Measurements from ENCODE around the gene ZNF385A. TPM values are rescaled to one million over a fixed set of nuclear protein-coding genes. Genes with fewer than 3 reads are reported as not detected.

Gene ZNF385A
- total RNA-seq, 1 donor from 2014 or later: 0.99 TPM

- intact Hi-C loops (cut with micrococcal nuclease): loop anchor here (1.0 kb wide), 1 partner anchor 8 kb away; no protein-coding TSS in a partner anchor
- DNase-seq (ENCODE audit: low spot score): no peak
- Mint-ChIP-seq H3K27ac (no peak overlapping the region), H3K4me3 (peak overlapping the region; percentile 17), H3K9me3 (no peaks in the 10 kb centered on the region), H3K4me1 (ENCODE audit: low read depth) (peaks cover 43% of the 10 kb centered on the region), H3K36me3 (ENCODE audit: low read depth) (no peaks in the 10 kb centered on the region), H3K27me3 (ENCODE audit: insufficient read depth) (peaks cover 34% of the 10 kb centered on the region)
These were observed 36.8 kb upstream of the ZNF385A start for GRCh38 chr12:54421175-54421878.

- intact Hi-C loops (cut with micrococcal nuclease): loop anchor here (1.0 kb wide), 1 partner anchor 7 kb away; no protein-coding TSS in a partner anchor
- peaks cover 48% of the 10 kb centered on the region for H3K4me1 Mint-ChIP-seq (ENCODE audit: low read depth)
- DNase-seq (ENCODE audit: low spot score): no peak
- no peak overlapping the region for H3K27ac Mint-ChIP-seq
- H3K36me3 Mint-ChIP-seq (ENCODE audit: low read depth): no peaks in the 10 kb centered on the region
- H3K4me3 Mint-ChIP-seq: peak overlapping the region; percentile 73
- H3K9me3 Mint-ChIP-seq: no peaks in the 10 kb centered on the region
- H3K27me3 Mint-ChIP-seq (ENCODE audit: insufficient read depth): peaks cover 29% of the 10 kb centered on the region
These were observed 36.2 kb upstream of the ZNF385A start for GRCh38 chr12:54420766-54421144.

DNA sequence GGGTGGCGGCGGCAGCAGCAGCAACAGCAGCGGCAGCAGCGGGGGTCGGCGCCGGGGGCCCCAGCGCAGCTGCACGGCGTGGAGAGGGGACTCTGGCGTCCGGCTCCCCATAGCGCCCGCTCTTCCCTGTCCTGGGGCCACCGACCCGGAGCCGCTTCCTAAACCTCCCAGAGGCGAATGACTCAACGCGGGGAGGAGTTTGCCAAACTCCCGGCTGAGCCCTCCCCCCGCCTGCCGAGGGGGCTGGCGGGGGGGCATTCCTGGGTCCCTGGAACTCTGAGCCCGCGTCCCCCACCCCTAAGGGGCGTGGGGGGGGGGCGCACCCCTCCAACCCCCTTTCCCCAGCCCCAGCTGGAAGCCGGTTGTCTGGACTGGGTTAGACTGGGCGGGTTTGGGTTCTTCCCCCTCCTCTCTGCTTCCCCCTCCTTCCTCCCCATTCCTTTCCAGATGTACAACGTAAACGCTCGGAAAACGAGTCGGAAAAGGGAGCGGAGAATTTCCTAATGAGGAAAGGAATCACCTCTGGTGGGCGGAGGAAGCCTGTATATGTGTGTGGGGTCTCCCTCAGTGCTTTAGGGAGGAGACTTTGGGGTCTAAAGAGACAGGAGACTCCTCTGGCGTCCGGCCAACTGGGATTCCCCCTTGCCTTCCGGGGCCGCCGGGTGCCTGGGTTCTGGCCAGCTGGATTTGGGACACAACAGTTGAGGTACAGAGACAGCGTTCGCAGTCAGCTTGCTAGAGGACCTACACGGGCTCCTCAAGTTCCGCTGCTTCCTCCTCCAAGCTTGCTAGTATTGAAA lies 34.8 kb upstream of the ZNF385A start, which contains the start of gene ITGA5:
TSS of gene ITGA5 (minus strand) at position 179 of the 800 bp plus-strand sequence. CDS start at position 111, 68 bp downstream.
- peak within 1 kb of the TSS; percentile 80 for H3K4me3 Mint-ChIP-seq
- peaks cover 16% of the 10 kb centered on the region for H3K27me3 Mint-ChIP-seq (ENCODE audit: insufficient read depth)
- intact Hi-C loops (cut with micrococcal nuclease): loop anchor here (1.0 to 10.0 kb wide), 3 partner anchors 15 to 566 kb away; partner anchors contain the start of genes NCKAP1L and TESPA1
- H3K9me3 Mint-ChIP-seq: no peaks in the 10 kb centered on the region
- DNase-seq (ENCODE audit: low spot score): no peak
- H3K4me1 Mint-ChIP-seq (ENCODE audit: low read depth): peaks cover 52% of the 10 kb centered on the region
- peak within 1 kb of the TSS; percentile 86 for H3K27ac Mint-ChIP-seq
- no peaks in the 10 kb centered on the region for H3K36me3 Mint-ChIP-seq (ENCODE audit: low read depth)

DNA sequence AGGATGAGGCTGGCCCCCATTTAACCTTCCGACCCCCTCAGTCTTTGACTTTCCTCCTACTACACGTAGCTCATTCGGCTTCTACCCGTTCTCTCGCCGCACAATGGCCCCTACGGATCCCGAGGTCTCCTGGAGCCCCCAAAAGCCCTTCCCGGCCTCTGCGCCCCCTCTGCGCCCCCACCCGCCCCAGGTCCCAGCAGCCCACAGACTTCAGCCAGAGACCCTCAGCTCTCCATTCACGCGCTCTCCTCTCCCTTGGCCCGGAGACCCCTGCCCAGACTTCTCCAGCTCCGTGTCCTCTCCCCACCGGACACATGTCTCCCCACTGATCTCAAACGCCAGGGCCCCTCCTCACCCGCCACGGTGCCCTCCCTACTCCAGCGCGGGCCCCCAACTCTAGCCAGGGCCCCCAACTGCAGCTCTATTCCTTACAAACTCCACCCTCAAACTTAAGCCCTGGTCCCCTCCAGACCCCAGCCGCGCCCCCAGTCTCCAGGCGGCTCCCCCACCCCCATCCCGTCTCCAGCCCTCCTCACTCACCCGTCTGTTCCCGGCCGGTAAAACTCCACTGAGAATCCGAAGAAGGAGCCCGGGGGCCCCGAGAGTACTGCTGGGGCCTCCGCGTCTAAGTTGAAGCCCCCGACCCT lies 34.0 kb upstream of the ZNF385A start:
- H3K27me3 Mint-ChIP-seq (ENCODE audit: insufficient read depth): peaks cover 16% of the 10 kb centered on the region
- intact Hi-C loops (cut with micrococcal nuclease): loop anchor here (1.0 to 10.0 kb wide), 4 partner anchors 14 to 566 kb away; partner anchors contain the start of genes NCKAP1L and TESPA1
- H3K4me1 Mint-ChIP-seq (ENCODE audit: low read depth): peaks cover 55% of the 10 kb centered on the region
- H3K9me3 Mint-ChIP-seq: no peaks in the 10 kb centered on the region
- H3K36me3 Mint-ChIP-seq (ENCODE audit: low read depth): no peaks in the 10 kb centered on the region
- no peak for DNase-seq (ENCODE audit: low spot score)
- peak overlapping the region; percentile 86 for H3K27ac Mint-ChIP-seq
- H3K4me3 Mint-ChIP-seq: peak overlapping the region; percentile 80

GRCh38 chr12:54417712-54418440 lies 33.3 kb upstream of the ZNF385A start:
- H3K4me3 Mint-ChIP-seq: peak overlapping the region; percentile 80
- intact Hi-C loops (cut with micrococcal nuclease): loop anchor here (1.0 to 10.0 kb wide), 3 partner anchors 19 to 567 kb away; partner anchors contain the start of genes NCKAP1L and TESPA1
- H3K9me3 Mint-ChIP-seq: no peaks in the 10 kb centered on the region
- H3K36me3 Mint-ChIP-seq (ENCODE audit: low read depth): no peaks in the 10 kb centered on the region
- peaks cover 55% of the 10 kb centered on the region for H3K4me1 Mint-ChIP-seq (ENCODE audit: low read depth)
- peaks cover 9% of the 10 kb centered on the region for H3K27me3 Mint-ChIP-seq (ENCODE audit: insufficient read depth)
- no peak for DNase-seq (ENCODE audit: low spot score)
- peak overlapping the region; percentile 86 for H3K27ac Mint-ChIP-seq

DNA sequence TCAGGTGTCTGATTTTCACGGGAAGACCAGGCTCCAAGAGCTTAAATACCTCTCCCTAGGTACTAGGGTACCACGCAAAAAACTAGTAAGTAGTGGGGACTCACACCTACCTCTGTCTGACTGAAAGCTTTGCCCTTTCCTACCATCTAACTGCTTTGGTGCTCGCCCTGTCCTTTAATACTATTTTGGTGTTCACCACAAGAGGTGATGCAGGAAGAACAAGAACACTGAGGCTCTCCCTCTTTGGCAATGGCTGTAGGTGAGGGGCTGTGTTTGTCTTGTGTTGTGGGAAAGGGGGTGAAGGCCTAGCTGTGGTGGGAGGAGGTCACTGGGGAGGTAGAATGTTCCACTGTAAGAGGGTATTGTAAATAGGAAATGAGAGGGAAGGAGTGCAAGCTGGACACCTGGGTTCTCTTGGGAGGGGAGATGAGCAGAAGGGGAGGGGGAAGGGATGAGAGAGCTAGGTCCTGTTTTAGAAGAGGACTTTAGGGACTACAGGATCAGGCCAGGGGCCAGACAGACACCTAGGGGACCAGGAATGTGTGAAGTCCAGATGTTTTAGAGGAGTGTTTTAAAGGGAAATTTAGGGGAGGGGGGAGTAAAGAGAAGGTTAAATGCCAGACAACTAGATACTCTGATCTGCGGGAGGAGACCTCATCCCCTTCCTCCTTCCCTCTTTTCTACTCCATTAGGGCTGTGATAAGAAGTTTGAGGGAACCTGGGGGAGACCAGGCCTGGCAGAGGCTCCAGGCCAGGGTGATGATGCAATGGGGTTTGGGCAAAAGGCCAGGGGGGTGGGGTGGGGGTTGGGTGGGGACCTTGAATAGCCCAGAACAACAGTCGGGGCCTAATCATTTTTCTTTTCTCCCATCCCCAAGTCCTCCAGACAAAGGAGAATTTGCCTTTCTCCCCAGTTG lies 32.4 kb upstream of the ZNF385A start:
- no peak for DNase-seq (ENCODE audit: low spot score)
- peaks cover 60% of the 10 kb centered on the region for H3K4me1 Mint-ChIP-seq (ENCODE audit: low read depth)
- peaks cover 8% of the 10 kb centered on the region for H3K27me3 Mint-ChIP-seq (ENCODE audit: insufficient read depth)
- H3K27ac Mint-ChIP-seq: peak overlapping the region; percentile 93
- intact Hi-C loops (cut with micrococcal nuclease): loop anchor here (10.0 kb wide), 1 partner anchor 568 kb away; the partner anchor contains the start of gene TESPA1
- no peaks in the 10 kb centered on the region for H3K36me3 Mint-ChIP-seq (ENCODE audit: low read depth)
- H3K4me3 Mint-ChIP-seq: peak overlapping the region; percentile 80
- H3K9me3 Mint-ChIP-seq: no peaks in the 10 kb centered on the region

- Mint-ChIP-seq H3K9me3 (no peaks in the 10 kb centered on the region), H3K27ac (peak overlapping the region; percentile 61), H3K4me1 (ENCODE audit: low read depth) (peaks cover 65% of the 10 kb centered on the region), H3K36me3 (ENCODE audit: low read depth) (peaks cover 4% of the 10 kb centered on the region), H3K27me3 (ENCODE audit: insufficient read depth) (no peaks in the 10 kb centered on the region), H3K4me3 (no peak overlapping the region)
- intact Hi-C loops (cut with micrococcal nuclease): loop anchor here (10.0 kb wide), 1 partner anchor 569 kb away; the partner anchor contains the start of gene TESPA1
- DNase-seq (ENCODE audit: low spot score): no peak
These were observed 30.8 kb upstream of the ZNF385A start for GRCh38 chr12:54415221-54415929.

GRCh38 chr12:54413284-54414190 lies 29.0 kb upstream of the ZNF385A start:
- H3K27me3 Mint-ChIP-seq (ENCODE audit: insufficient read depth): no peaks in the 10 kb centered on the region
- no peaks in the 10 kb centered on the region for H3K9me3 Mint-ChIP-seq
- intact Hi-C loops (cut with micrococcal nuclease): loop anchor here (1.0 to 10.0 kb wide), 4 partner anchors 8 to 571 kb away; partner anchors contain the start of gene TESPA1
- H3K27ac Mint-ChIP-seq: peak overlapping the region; percentile 87
- peak overlapping the region; percentile 79 for H3K4me3 Mint-ChIP-seq
- peaks cover 8% of the 10 kb centered on the region for H3K36me3 Mint-ChIP-seq (ENCODE audit: low read depth)
- peaks cover 65% of the 10 kb centered on the region for H3K4me1 Mint-ChIP-seq (ENCODE audit: low read depth)
- DNase-seq (ENCODE audit: low spot score): peak; percentile 75

DNA sequence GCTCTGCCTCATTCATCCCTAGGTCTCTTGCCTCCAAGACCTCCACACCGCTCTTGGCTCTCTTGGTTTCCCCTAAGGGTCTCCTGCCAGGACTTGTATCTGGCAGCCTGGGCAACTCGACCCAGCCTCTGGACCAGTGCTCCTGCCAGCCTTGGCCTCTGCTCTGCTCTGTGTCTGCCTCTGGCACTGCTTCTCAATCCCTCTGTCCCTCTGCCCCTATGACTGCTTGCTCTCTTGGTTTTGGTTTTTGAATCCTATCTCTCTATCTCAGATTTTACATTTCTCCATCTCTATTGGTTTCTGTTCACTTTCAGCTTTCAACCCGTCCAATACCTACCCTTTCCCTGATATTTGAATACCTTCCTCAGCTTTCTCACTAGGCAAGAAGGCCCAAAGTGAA lies 28.3 kb upstream of the ZNF385A start:
- H3K4me3 Mint-ChIP-seq: peak overlapping the region; percentile 79
- no peaks in the 10 kb centered on the region for H3K9me3 Mint-ChIP-seq
- peaks cover 62% of the 10 kb centered on the region for H3K4me1 Mint-ChIP-seq (ENCODE audit: low read depth)
- H3K27ac Mint-ChIP-seq: peak overlapping the region; percentile 87
- intact Hi-C loops (cut with micrococcal nuclease): loop anchor here (1.0 to 10.0 kb wide), 4 partner anchors 9 to 572 kb away; partner anchors contain the start of gene TESPA1
- no peak for DNase-seq (ENCODE audit: low spot score)
- H3K36me3 Mint-ChIP-seq (ENCODE audit: low read depth): peaks cover 14% of the 10 kb centered on the region
- no peaks in the 10 kb centered on the region for H3K27me3 Mint-ChIP-seq (ENCODE audit: insufficient read depth)

GRCh38 chr12:54412348-54412747 lies 27.8 kb upstream of the ZNF385A start:
- Mint-ChIP-seq H3K9me3 (no peaks in the 10 kb centered on the region), H3K27ac (peak overlapping the region; percentile 87), H3K36me3 (ENCODE audit: low read depth) (peaks cover 17% of the 10 kb centered on the region), H3K4me1 (ENCODE audit: low read depth) (peaks cover 58% of the 10 kb centered on the region), H3K4me3 (peak overlapping the region; percentile 79), H3K27me3 (ENCODE audit: insufficient read depth) (no peaks in the 10 kb centered on the region)
- intact Hi-C loops (cut with micrococcal nuclease): loop anchor here (2.0 to 10.0 kb wide), 2 partner anchors 54 to 572 kb away; partner anchors contain the start of gene TESPA1
- DNase-seq (ENCODE audit: low spot score): no peak

All from activated T-helper 1 cell treated with anti-CD3 and anti-CD28 coated beads, Interleukin-12 subunit alpha, Interleukin-12 subunit beta, Interleukin-2, Interleukin-4 antibody, amounts not matched to agents 30 ng/mL and 10 ng/mL and 1 ng/mL, durations not matched to agents 14 hours and 24 hours and 36 hours (primary cell).